Stimulated activated CD4-positive, alpha-beta T cell treated with anti-CD3 and anti-CD28 coated beads, Interleukin-12 subunit alpha, Interleukin-12 subunit beta, amount 100 ng/mL, for 48 hours (primary cell): ENCODE data around the gene PPA2.
A peak's percentile ranks its signal among the peaks of the same experiment; 100 is the strongest.
"Not testable (repeated sequence)": the region's sequence is repeated elsewhere in the genome, so short reads cannot be mapped to it uniquely, and the experiment has no call there.

ENCODE experiments used
- DNase-seq, 3 donors: peaks; one replicate each; pipeline ENCODE4 v3.0.0-alpha.2; 2020; ENCODE audit warnings: low read depth in 2 of 3, low spot score in 1 of 3

Gene PPA2

GRCh38 chr4:105460306-105460705 is 13.6 kb downstream of the PPA2 start:
- DNase-seq, result no peak

- not testable (repeated sequence) for DNase-seq
These were observed 15.3 kb downstream of the PPA2 start for GRCh38 chr4:105458541-105458940.

GRCh38 chr4:105458001-105458400 is 15.9 kb downstream of the PPA2 start:
- no peak for DNase-seq

- DNase-seq, result no peak
These were observed 17.9 kb downstream of the PPA2 start for GRCh38 chr4:105455998-105456397.

GRCh38 chr4:105455182-105455581 is 18.7 kb downstream of the PPA2 start:
- DNase-seq, result no peak

- peak in 1 of 3 donors; percentile 19 for DNase-seq
These were observed 20.2 kb downstream of the PPA2 start for GRCh38 chr4:105453550-105454205.

GRCh38 chr4:105451346-105451745 is 22.5 kb downstream of the PPA2 start:
- DNase-seq, result no peak

- no peak for DNase-seq
These were observed 33.0 kb downstream of the PPA2 start for GRCh38 chr4:105440890-105441289.

GRCh38 chr4:105437637-105438036 is 36.2 kb downstream of the PPA2 start:
- no peak for DNase-seq

- DNase-seq, result no peak
These were observed 37.4 kb downstream of the PPA2 start for GRCh38 chr4:105436414-105436813.

- DNase-seq, result no peak
These were observed 38.9 kb downstream of the PPA2 start for GRCh38 chr4:105434940-105435339.

- no peak for DNase-seq
These were observed 40.4 kb downstream of the PPA2 start for GRCh38 chr4:105433421-105433820.

GRCh38 chr4:105432438-105432837 is 41.4 kb downstream of the PPA2 start:
- DNase-seq, result no peak

GRCh38 chr4:105430811-105431210 is 43.1 kb downstream of the PPA2 start:
- DNase-seq, result no peak

GRCh38 chr4:105426187-105426897 is 47.5 kb downstream of the PPA2 start:
- DNase-seq, result no peak

GRCh38 chr4:105422207-105422920 is 51.5 kb downstream of the PPA2 start:
- no peak for DNase-seq

- no peak for DNase-seq
These were observed 56.2 kb downstream of the PPA2 start for GRCh38 chr4:105417624-105418023.

GRCh38 chr4:105415281-105415744 is 58.5 kb downstream of the PPA2 start:
- DNase-seq, result no peak

GRCh38 chr4:105414316-105414715 is 59.5 kb downstream of the PPA2 start:
- no peak for DNase-seq

GRCh38 chr4:105409135-105409534 is 64.7 kb downstream of the PPA2 start:
- not testable (repeated sequence) for DNase-seq

- DNase-seq, result no peak
These were observed 72.8 kb downstream of the PPA2 start for GRCh38 chr4:105400901-105401677.
